Epithelial cell of proximal tubule (primary cell): ENCODE measurements around the gene FASN. TPM values are rescaled to one million over a fixed set of nuclear protein-coding genes. Genes with fewer than 3 reads are reported as not detected.

Source experiments
- DNase-seq: peaks from one replicate; pipeline ENCODE4 v3.0.0-alpha.2; 2011; ENCODE audit warnings: low read depth
- H3K4me3 ChIP-seq: 2 replicates; pipeline ENCODE4 v1.5.1; 2011; ENCODE audit warnings: low read depth, mild to moderate bottlenecking, low read length
- CTCF ChIP-seq: conservative IDR thresholded peaks from 2 replicates; pipeline ENCODE4 v1.5.1; 2012; ENCODE audit warnings: low read depth, mild to moderate bottlenecking, low read length
- total RNA-seq: library from RNA; depleted of rRNA; stranded (reverse); fragments of >200 nt; gene quantifications from 2 replicates; pipeline ENCODE4 v1.2.3, GENCODE V29; 2015

FASN gene
- total RNA-seq, 1 donor from 2014 or later: 94.7 TPM

GRCh38 chr17:82085031-82085861, 12.8 kb downstream of the FASN start:
- TF ChIP-seq CTCF: no peak
- no peak overlapping the region for H3K4me3 ChIP-seq
- no peak for DNase-seq

- no peak for TF ChIP-seq CTCF
- H3K4me3 ChIP-seq: no peak overlapping the region
- no peak for DNase-seq
Observed at GRCh38 chr17:82084373-82085030, 13.5 kb downstream of the FASN start.

- DNase-seq: no peak
- H3K4me3 ChIP-seq: no peak overlapping the region
- no peak for TF ChIP-seq CTCF
Observed at GRCh38 chr17:82083533-82084359, 14.3 kb downstream of the FASN start.

- no peak for DNase-seq
- H3K4me3 ChIP-seq: no peak overlapping the region
- no peak for TF ChIP-seq CTCF
Observed at GRCh38 chr17:82083009-82083408, 15.0 kb downstream of the FASN start.

GRCh38 chr17:82082456-82082855, 15.6 kb downstream of the FASN start:
- TF ChIP-seq CTCF: no peak
- no peak overlapping the region for H3K4me3 ChIP-seq
- DNase-seq: no peak

GRCh38 chr17:82081966-82082365, 16.1 kb downstream of the FASN start:
- no peak for DNase-seq
- H3K4me3 ChIP-seq: no peak overlapping the region
- no peak for TF ChIP-seq CTCF
